NCI-H2227 (cell line): ENCODE data around the gene C16orf86.

Experiments
- DNase-seq: peaks from one replicate; lab custom pipeline; 2025; ENCODE audit not compliant: unreplicated experiment; lab: John Stamatoyannopoulos, UW

The C16orf86 gene

GRCh38 chr16:67653128-67653788 lies 13.4 kb upstream of the C16orf86 start:
- DNase-seq: peak; percentile 60

- DNase-seq: no peak
Measured at GRCh38 chr16:67653789-67654402, 12.7 kb upstream of the C16orf86 start.

- peak; percentile 11 for DNase-seq
Measured at GRCh38 chr16:67654403-67654911, 12.2 kb upstream of the C16orf86 start.

GRCh38 chr16:67655363-67655762 lies 11.3 kb upstream of the C16orf86 start:
- DNase-seq: no peak

- no peak for DNase-seq
Measured at GRCh38 chr16:67656344-67657016, 10.1 kb upstream of the C16orf86 start.

- no peak for DNase-seq
Measured at GRCh38 chr16:67657017-67657608, 9.5 kb upstream of the C16orf86 start.

GRCh38 chr16:67657751-67658518 lies 8.7 kb upstream of the C16orf86 start:
- DNase-seq: no peak

- no peak for DNase-seq
Measured at GRCh38 chr16:67658849-67659674, 7.6 kb upstream of the C16orf86 start.

GRCh38 chr16:67659675-67660563 lies 6.7 kb upstream of the C16orf86 start, which contains the start of gene ACD:
ACD (minus strand) TSS chr16:67660260; CDS start chr16:67660220, 40 bp downstream.
- DNase-seq: peak; percentile 94

GRCh38 chr16:67660564-67661028 lies 6.0 kb upstream of the C16orf86 start, which contains the start of gene PARD6A:
PARD6A (plus strand) TSS chr16:67660960; CDS start chr16:67661039, 79 bp downstream.
- DNase-seq: peak; percentile 98

- peak; percentile 67 for DNase-seq
Measured at GRCh38 chr16:67661101-67661761, 5.4 kb upstream of the C16orf86 start.

GRCh38 chr16:67661886-67662652 lies 4.5 kb upstream of the C16orf86 start:
- DNase-seq: no peak

- DNase-seq: no peak
Measured at GRCh38 chr16:67662653-67663010, 4.0 kb upstream of the C16orf86 start.

- DNase-seq: peak; percentile 16
Measured at GRCh38 chr16:67663151-67663876, 3.3 kb upstream of the C16orf86 start.

GRCh38 chr16:67663877-67664222 lies 2.8 kb upstream of the C16orf86 start:
- no peak for DNase-seq

GRCh38 chr16:67664258-67664657 lies 2.4 kb upstream of the C16orf86 start:
- DNase-seq: no peak

GRCh38 chr16:67664871-67665270 lies 1.7 kb upstream of the C16orf86 start:
- no peak for DNase-seq
